HG02840 (cell line): ENCODE results near the gene JPT2.
A peak's percentile ranks its signal among the peaks of the same experiment; 100 is the strongest.
"Not testable (repeated sequence)": the region's sequence is repeated elsewhere in the genome, so short reads cannot be mapped to it uniquely, and the experiment has no call there.

Source experiments
- ATAC-seq: cut with Tn5 transposase; IDR thresholded peaks from one replicate; pipeline ENCODE4 v1.9.1; 2021; ENCODE audit warnings: mild to moderate bottlenecking, moderate library complexity, moderate number of reproducible peaks; ENCODE audit not compliant: unreplicated experiment, low FRiP score

JPT2 gene

GRCh38 chr16:1705688-1706385 lies 27.8 kb downstream of the JPT2 start, which contains the start of gene MAPK8IP3:
Gene MAPK8IP3 (plus strand): TSS chr16:1706195. CDS start chr16:1706340, 145 bp downstream.
- ATAC-seq: peak; percentile 71

- peak; percentile 31 for ATAC-seq
These were observed 28.5 kb downstream of the JPT2 start for GRCh38 chr16:1706386-1707192.

GRCh38 chr16:1707193-1707790 lies 29.2 kb downstream of the JPT2 start:
- no peak for ATAC-seq

GRCh38 chr16:1708083-1708767 lies 30.1 kb downstream of the JPT2 start:
- ATAC-seq: no peak

- ATAC-seq: no peak
These were observed 30.7 kb downstream of the JPT2 start for GRCh38 chr16:1708768-1709180.

GRCh38 chr16:1709356-1709755 lies 31.3 kb downstream of the JPT2 start:
- no peak for ATAC-seq

GRCh38 chr16:1710811-1711507 lies 32.9 kb downstream of the JPT2 start:
- ATAC-seq: no peak

GRCh38 chr16:1712791-1713261 lies 34.7 kb downstream of the JPT2 start:
- ATAC-seq: no peak

GRCh38 chr16:1713331-1713730 lies 35.3 kb downstream of the JPT2 start:
- no peak for ATAC-seq

- no peak for ATAC-seq
These were observed 35.9 kb downstream of the JPT2 start for GRCh38 chr16:1713933-1714332.

- no peak for ATAC-seq
These were observed 37.1 kb downstream of the JPT2 start for GRCh38 chr16:1715220-1715619.

- ATAC-seq: not testable (repeated sequence)
These were observed 40.2 kb downstream of the JPT2 start for GRCh38 chr16:1718236-1718635.

- ATAC-seq: not testable (repeated sequence)
These were observed 41.6 kb downstream of the JPT2 start for GRCh38 chr16:1719559-1720229.

- ATAC-seq: no peak
These were observed 43.3 kb downstream of the JPT2 start for GRCh38 chr16:1721372-1721771.

GRCh38 chr16:1723450-1724147 lies 45.5 kb downstream of the JPT2 start:
- no peak for ATAC-seq

- no peak for ATAC-seq
These were observed 46.4 kb downstream of the JPT2 start for GRCh38 chr16:1724491-1724890.

GRCh38 chr16:1726661-1727502 lies 48.8 kb downstream of the JPT2 start:
- no peak for ATAC-seq
